GM12874 (cell line): ENCODE results near the gene YARS2.

Experiments used
- CTCF ChIP-seq: IDR thresholded peaks from 2 replicates; pipeline ENCODE4 v1.5.1; 2011; ENCODE audit warnings: low read depth, mild to moderate bottlenecking, control low read depth, low read length, moderate library complexity; ENCODE audit not compliant: insufficient read depth

YARS2 gene

GRCh38 chr12:32698285-32698684, 57.4 kb downstream of the YARS2 start:
- TF ChIP-seq CTCF = no peak

GRCh38 chr12:32697445-32697844, 58.3 kb downstream of the YARS2 start:
- no peak for TF ChIP-seq CTCF
